ENCODE results near the gene ACR. TPM values are rescaled to one million over a fixed set of nuclear protein-coding genes. Genes with fewer than 3 reads are reported as not detected.

ACR gene
- total and polyA plus RNA-seq, 2 experiments from 2014 or later: not detected

- no peak for ATAC-seq
- no peaks in the 10 kb centered on the region; the same call in 2 of the 3 replicates for H3K36me3 Mint-ChIP-seq (ENCODE audit: low read depth)
- Histone ChIP-seq H3K4me1 (ENCODE audit: insufficient read depth) (no peaks in the 10 kb centered on the region), H3K4me2 (no peak overlapping the region), H3K4me3 (no peak overlapping the region), H3F3A (replicated peaks; ENCODE audit: low read depth) (no peaks in the 10 kb centered on the region), H3K9me2 (ENCODE audit: insufficient read depth) (no peaks in the 10 kb centered on the region), H3K27ac (ENCODE audit: low read depth) (no peak overlapping the region), H3K36me3 (ENCODE audit: insufficient read depth) (no peaks in the 10 kb centered on the region), H2AFZ (no peak overlapping the region), H3K79me2 (replicated peaks; ENCODE audit: insufficient read depth) (no peaks in the 10 kb centered on the region), H4K20me1 (replicated peaks; ENCODE audit: insufficient read depth) (no peaks in the 10 kb centered on the region), H3K27me3 (ENCODE audit: insufficient read depth) (peaks cover 16% of the 10 kb centered on the region)
- H3K27ac Mint-ChIP-seq: no peak overlapping the region
- no peaks in the 10 kb centered on the region for H3K9me3 Mint-ChIP-seq
- no peak overlapping the region for H3K4me3 Mint-ChIP-seq
- peaks cover 8% of the 10 kb centered on the region; the same call in 2 of the 3 replicates for H3K4me1 Mint-ChIP-seq
- no peak for DNase-seq (ENCODE audit: low spot score)
- peaks cover 24% of the 10 kb centered on the region for H3K27me3 Mint-ChIP-seq (ENCODE audit: insufficient read depth, low read depth, poor library complexity)
- no peak for TF ChIP-seq POLR2AphosphoS5 (IDR thresholded peaks at IDR 0.05; ENCODE audit: low read depth)
- TF ChIP-seq EZH2phosphoT487 (IDR thresholded peaks at IDR 0.05; ENCODE audit: unreplicated experiment): no peak
- TF ChIP-seq JUNB (IDR thresholded peaks at IDR 0.05; ENCODE audit: unreplicated experiment): no peak
- TF ChIP-seq REST (IDR thresholded peaks at IDR 0.05; ENCODE audit: unreplicated experiment): no peak
- TF ChIP-seq CREB1 (CRISPR knock-in tag; IDR thresholded peaks at IDR 0.05; ENCODE audit: low read depth): no peak
- TF ChIP-seq STAT1 (IDR thresholded peaks at IDR 0.05; ENCODE audit: unreplicated experiment): no peak
- TF ChIP-seq EZH2 (IDR thresholded peaks at IDR 0.05; ENCODE audit: low read depth, unreplicated experiment): no peak
- TF ChIP-seq ZNF462 (CRISPR knock-in tag; IDR thresholded peaks at IDR 0.05): no peak
- no peak for TF ChIP-seq CTCF (conservative IDR thresholded peaks at IDR 0.05; ENCODE audit: low read depth in 2 of 2)
These were observed 35.7 kb upstream of the ACR start for GRCh38 chr22:50702261-50702671.
